HEK293T (cell line): ENCODE data around the gene GRK4.

Experiments used
- CTCF ChIA-PET: fragments of 350-600 bp; formaldehyde crosslinking; extraction: SDS; loops from one replicate; lab custom pipeline; 2021; ENCODE audit warnings: antibody characterized with exemption, inconsistent platforms; lab: Yijun Ruan, JAX
- POLR2A ChIA-PET: fragments of 350-600 bp; formaldehyde crosslinking; extraction: SDS; loops from one replicate; lab custom pipeline; 2020; ENCODE audit warnings: antibody characterized with exemption, inconsistent platforms; lab: Yijun Ruan, JAX
- DNase-seq: peaks from one replicate; pipeline ENCODE4 v3.0.0; 2012; ENCODE audit warnings: mixed read lengths; ENCODE audit errors: extremely low spot score
- FOXA1 ChIP-seq: fragments of 450-650 bp; IDR thresholded peaks from 2 replicates; pipeline ENCODE4 v1.6.1; 2016; ENCODE audit warnings: mild to moderate bottlenecking
- FOXK2 ChIP-seq: fragments of 450-650 bp; IDR thresholded peaks from 2 replicates; pipeline ENCODE4 v1.6.1; 2016; ENCODE audit warnings: mild to moderate bottlenecking
- FOXM1 ChIP-seq: fragments of 450-650 bp; IDR thresholded peaks from 2 replicates; pipeline ENCODE4 v1.6.1; 2017; ENCODE audit warnings: mild to moderate bottlenecking, borderline replicate concordance
- LEF1 ChIP-seq: fragments of 450-650 bp; IDR thresholded peaks from 2 replicates; pipeline ENCODE4 v1.6.1; 2017; ENCODE audit warnings: mild to moderate bottlenecking, borderline replicate concordance
- NFRKB ChIP-seq: fragments of 450-650 bp; IDR thresholded peaks from 2 replicates; pipeline ENCODE4 v1.6.1; 2016; ENCODE audit warnings: mild to moderate bottlenecking, moderate library complexity
- PKNOX1 ChIP-seq: fragments of 450-650 bp; IDR thresholded peaks from 2 replicates; pipeline ENCODE4 v1.6.1; 2016
- SUZ12 ChIP-seq: fragments of 450-650 bp; IDR thresholded peaks from 2 replicates; pipeline ENCODE4 v1.6.1; 2016; ENCODE audit warnings: mild to moderate bottlenecking
- TARDBP ChIP-seq: fragments of 450-650 bp; IDR thresholded peaks from 2 replicates; pipeline ENCODE4 v1.6.1; 2016
- ZNF384 ChIP-seq: fragments of 450-650 bp; IDR thresholded peaks from 2 replicates; pipeline ENCODE4 v1.6.1; 2016

Gene GRK4

GRCh38 chr4:3085948-3086670 lies 122.7 kb downstream of the GRK4 start:
- CTCF ChIA-PET, result no interaction called here
- POLR2A ChIA-PET, result no interaction called here
- TF ChIP-seq NFRKB, result no peak
- DNase-seq, result no peak

GRCh38 chr4:3087115-3087797 lies 123.9 kb downstream of the GRK4 start:
- ChIA-PET CTCF (no interaction called here), POLR2A (no interaction called here)
- TF ChIP-seq ZNF384, result no peak
- no peak for TF ChIP-seq PKNOX1
- no peak for TF ChIP-seq FOXM1
- no peak for TF ChIP-seq FOXK2
- no peak for TF ChIP-seq SUZ12
- no peak for TF ChIP-seq FOXA1
- no peak for TF ChIP-seq TARDBP
- TF ChIP-seq LEF1, result no peak
- no peak for DNase-seq
